GM19463 (cell line): ENCODE results near the gene RFK.

Source experiments
- ATAC-seq: cut with Tn5 transposase; IDR thresholded peaks from one replicate; pipeline ENCODE4 v1.9.1; 2021; ENCODE audit warnings: mild to moderate bottlenecking, moderate library complexity; ENCODE audit not compliant: unreplicated experiment

Gene RFK

GRCh38 chr9:76336027-76336426 is 58.2 kb downstream of the RFK start:
- ATAC-seq: no peak
